Limb (tissue), 2 donors: ENCODE results near the gene TEPSIN.

Source experiments
- DNase-seq, 2 donors: peaks; one replicate each; pipeline ENCODE4 v3.0.0-alpha.2; 2016; ENCODE audit errors: extremely low spot score in 2 of 2

TEPSIN gene

GRCh38 chr17:81250286-81251093, 11.6 kb upstream of the TEPSIN start:
- DNase-seq, result no peak

DNA sequence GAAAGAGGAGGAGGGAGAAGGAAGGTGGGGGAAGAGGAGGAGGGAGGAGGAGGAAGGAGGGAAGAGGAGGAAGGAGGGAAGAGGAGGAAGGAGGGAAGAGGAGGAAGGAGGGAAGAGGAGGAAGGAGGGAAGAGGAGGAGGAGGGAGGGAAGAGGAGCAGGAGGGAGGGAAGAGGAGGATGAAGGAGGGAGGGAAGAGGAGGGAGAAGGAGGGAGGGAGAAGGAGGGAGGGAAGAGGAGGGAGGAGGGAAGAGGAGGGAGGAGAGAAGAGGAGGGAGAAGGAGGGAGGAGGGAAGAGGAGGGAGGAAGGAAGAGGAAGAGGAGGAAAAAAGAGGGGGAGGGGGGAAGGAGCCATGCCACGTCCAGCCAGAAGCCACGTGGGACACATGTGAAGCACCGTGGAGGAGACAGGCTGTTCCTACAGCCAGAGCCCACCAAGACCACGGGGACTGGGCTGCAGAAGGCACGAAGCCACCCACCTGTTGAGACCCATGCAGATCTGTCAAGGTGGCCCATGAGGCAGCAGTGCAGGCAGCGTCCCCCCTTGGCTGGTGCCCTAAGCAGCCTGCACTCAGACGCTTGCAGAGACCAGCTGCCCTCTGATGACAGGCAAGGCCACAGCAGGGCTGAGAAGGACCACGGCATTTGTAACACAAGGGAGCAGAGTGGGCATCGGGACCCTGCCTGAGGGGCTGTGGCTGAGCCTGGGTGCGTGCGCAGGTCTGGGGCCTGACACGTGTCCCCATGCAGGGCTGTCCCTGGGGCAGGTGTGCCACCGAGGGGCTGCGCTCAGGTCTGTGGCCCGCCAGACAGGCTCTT, 10.6 kb upstream of the TEPSIN start:
- DNase-seq, result no peak

GRCh38 chr17:81248649-81249048, 9.8 kb upstream of the TEPSIN start:
- no peak for DNase-seq

- no peak for DNase-seq
Observed at GRCh38 chr17:81247339-81247990, 8.6 kb upstream of the TEPSIN start.

- no peak for DNase-seq
Observed at GRCh38 chr17:81246679-81247338, 8.0 kb upstream of the TEPSIN start.

DNA sequence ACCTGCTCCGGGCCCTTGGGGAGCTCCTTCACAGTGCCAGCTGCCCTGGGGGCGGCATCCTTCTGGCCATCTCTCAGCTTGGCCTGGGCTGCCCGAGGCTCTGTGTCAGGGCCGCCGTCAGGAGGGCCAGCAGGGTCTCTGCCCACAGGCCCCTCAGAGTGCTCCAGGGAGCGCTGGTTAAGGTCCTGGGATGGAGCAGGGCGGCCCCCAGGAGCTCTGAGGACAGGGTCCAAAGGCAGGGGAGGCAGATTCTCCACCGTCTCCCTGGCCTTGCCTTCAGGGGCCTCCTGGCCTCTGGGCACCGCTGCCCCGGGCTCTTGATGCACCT, 7.5 kb upstream of the TEPSIN start:
- DNase-seq, result no peak

DNA sequence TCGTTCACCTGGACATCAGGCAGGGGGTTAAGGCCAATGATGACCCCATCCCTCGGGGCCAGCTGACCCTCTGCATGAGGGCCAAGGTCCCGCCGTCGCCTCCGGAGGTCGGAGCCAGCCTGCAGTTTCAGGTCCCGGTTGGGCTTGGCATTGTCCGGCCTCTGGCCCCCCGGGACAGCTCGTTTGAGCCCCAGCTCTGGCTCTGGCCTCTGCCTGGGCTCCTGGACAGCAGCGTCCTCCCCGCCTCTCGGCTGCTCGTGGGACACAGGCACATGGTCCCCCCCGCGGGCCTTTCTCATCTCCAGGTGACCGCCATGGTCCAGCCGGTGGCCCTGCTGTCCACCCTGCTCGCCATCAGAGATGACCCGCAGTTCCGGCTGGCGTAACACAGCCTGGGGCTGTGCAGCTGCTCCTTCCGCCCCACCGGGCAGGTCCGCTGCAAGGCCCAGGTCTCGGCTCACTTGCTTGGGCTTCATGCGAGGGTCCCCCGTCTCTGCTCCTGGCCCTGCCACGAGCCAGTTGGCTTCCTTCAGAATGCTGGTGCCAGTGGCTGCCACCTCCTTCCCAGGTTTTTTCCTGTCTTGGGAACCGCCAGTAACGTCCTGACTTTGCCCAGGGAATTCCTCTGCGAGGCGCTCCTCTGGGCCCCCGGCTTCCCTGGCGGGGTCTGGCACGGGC, 6.9 kb upstream of the TEPSIN start:
- no peak for DNase-seq

DNA sequence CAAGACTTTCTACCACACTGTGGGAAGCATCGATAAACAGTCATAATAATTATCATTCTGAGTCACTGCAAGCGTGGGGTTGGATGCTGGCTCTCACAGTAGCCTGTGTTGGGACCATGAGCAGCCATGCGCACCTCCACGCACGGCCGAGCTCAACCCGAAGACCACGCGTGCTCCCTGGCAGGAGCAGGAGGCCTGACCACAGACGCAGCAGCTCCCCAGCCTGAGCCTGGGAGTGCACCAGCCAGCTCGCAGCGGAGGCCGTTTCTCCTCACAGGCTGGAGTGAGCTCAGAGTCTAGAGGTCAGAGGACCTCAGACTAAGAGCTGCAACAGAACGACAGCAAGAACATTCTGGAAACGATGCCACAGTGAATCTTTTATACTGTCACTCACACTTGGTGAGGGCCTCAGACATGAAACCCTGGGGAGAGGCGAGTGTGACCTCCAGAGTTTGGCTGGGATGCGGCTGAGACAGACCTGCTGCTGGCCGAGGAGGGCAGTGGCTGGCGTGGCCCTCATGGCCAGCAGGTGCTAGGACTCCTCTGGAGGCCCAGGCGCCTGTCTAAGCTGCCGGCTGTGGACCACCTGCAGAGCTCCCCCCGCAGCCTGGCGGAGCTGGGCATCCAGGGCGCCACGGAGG, 6.3 kb upstream of the TEPSIN start:
- no peak for DNase-seq

- DNase-seq, result no peak
Observed at GRCh38 chr17:81244358-81245023, 5.6 kb upstream of the TEPSIN start.

- no peak for DNase-seq
Observed at GRCh38 chr17:81243333-81243664, 4.4 kb upstream of the TEPSIN start.

DNA sequence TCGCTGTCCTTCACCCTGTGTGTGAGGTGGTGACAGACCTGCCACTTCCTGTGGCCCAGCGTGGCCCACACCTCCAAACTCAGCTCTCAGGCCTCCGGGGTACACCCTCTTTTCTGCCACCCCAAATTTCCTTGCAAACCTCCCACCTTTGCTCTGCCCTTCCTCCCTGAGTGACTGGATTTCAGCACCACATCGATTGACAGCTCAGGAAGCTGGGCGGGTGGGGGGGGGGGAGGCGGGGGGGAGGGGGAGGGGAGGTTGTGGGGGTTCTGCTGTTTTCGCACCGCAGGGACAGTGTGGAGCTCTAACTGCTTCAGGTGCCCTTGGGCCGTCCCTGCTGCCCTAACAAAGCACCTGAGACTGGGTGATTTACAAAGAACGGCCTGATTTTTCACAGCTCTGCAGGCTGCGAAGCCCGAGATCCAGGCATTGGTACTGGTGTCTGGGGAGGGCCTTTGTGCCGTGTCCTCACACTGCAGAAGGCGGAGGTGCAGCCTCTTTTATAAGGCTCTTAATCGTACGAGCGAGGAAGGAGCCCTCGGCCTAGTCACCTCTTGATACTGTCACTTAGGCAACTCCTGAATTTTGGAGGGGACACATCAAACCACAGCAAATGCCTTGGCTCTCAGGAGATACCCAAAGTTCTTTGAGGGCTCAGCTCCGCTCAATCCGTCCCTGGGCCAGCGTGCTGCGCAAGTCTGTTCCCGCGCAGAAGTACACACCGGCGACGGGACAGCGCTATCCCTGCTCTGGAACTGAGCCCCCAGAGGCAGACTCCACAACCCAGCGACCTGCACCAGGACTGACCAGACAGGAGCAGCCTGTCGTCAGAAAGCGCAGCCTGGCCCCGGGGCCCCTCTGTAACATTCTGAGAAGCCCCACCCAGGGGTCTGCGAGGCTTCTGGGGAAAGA, 3.8 kb upstream of the TEPSIN start:
- no peak for DNase-seq

- peak in 1 of 2 donors; percentile 77 for DNase-seq
Observed at GRCh38 chr17:81241648-81242420, 3.0 kb upstream of the TEPSIN start.

- no peak for DNase-seq
Observed at GRCh38 chr17:81241203-81241602, 2.3 kb upstream of the TEPSIN start.

DNA sequence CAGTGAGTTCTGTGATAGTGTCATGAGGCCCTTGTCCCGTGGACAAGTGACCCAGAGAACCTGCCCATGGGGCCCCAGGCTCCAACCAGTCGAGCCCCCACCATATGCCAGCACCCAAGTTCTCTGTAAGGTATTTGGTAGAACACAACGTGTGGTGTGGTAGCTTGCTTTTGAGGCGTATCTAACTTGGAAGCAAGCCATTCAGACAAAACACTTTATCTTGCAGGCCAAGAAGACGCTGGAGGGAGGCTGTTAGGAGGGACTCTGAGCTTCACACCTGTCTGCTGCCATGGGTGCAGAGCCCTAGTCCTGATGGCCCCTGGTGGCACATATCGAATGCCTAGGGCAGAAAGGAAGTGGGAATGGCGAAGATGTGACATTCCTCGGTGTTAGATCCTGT, 1.9 kb upstream of the TEPSIN start:
- DNase-seq, result no peak

GRCh38 chr17:81239714-81240555, 1.1 kb upstream of the TEPSIN start:
- no peak for DNase-seq

DNA sequence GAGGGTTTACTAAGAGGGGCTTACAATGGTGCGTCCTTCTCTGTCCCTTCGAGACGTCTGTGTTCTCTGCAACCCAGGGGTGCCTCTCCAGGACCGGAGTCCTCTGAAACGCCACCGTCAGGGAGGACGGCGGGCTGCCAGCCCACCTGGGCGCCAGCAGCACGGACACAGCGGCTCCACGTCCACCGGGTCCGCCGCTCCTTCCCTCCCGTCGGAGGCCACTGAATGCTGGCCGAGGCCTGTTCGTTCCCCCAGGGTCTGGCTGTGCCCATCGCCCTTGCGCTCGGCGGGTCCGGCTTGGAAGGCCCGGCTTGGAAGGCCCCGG, 403 bp downstream of the TEPSIN start:
- no peak for DNase-seq

GRCh38 chr17:81237591-81238489, 1.0 kb downstream of the TEPSIN start:
- no peak for DNase-seq
